ENCODE results near the gene MRPS34. TPM values are rescaled to one million over a fixed set of nuclear protein-coding genes. Genes with fewer than 3 reads are reported as not detected.

Gene MRPS34
- total and polyA plus RNA-seq, 10 of the 15 experiments (the other 5 are each of a cell fraction or from before 2014, with no cell fraction given), result 3.6 to 285 (median 147) TPM

DNA sequence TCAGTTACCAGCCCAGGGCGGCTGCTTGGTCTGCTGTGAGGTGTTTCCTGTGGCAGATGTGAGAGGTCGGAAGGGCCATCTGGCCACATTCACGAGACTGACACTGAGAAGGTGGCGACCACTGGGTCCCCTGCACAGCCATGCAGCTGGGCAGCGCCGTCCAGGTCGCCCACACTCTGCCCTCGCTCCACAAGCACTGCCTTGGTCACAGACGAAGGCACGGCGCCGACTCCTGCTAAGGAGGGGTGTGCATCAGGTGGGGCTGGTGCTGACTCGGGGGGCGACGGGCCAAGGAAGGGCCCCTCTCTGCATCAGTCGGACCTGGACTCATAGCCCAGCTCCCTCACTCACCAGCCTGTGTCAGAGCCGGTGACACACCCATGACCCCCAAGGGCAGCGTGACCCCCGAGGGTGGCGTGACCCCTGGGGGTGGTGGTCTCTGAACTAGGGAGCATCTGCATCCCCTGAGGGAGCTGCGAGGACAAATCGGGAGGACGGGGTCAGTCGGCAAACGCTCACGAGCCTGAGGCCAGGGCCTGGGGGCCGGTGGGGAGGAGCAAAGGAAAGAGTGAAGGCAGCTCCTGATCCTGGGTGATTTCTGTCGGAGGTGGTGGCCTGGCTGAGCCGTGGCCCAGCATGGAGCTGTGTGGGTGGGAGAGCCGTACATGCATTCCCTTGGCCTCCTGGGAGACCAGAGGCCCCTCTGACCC lies 32.0 kb downstream of the MRPS34 start:
- in situ Hi-C loops (cut with MboI), result no loop called here
- SMC1A ChIA-PET (ENCODE audit: uncharacterized antibody, unreplicated experiment), result no interaction called here
- TF ChIP-seq NFIC (IDR thresholded peaks at IDR 0.05; ENCODE audit: low read depth, low read length), result no peak
- no peak for TF ChIP-seq TARDBP (IDR thresholded peaks at IDR 0.05; ENCODE audit: borderline replicate concordance)
- TF ChIP-seq NKRF (conservative IDR thresholded peaks at IDR 0.05), result no peak
- no peak for TF ChIP-seq SIN3A (IDR thresholded peaks at IDR 0.05; ENCODE audit: low read depth, low read length)
- TF ChIP-seq ZNF207 (IDR thresholded peaks at IDR 0.05; ENCODE audit: borderline replicate concordance), result no peak
- TF ChIP-seq IKZF2 (IDR thresholded peaks at IDR 0.05), result no peak
- no peak for TF ChIP-seq MEF2A (IDR thresholded peaks at IDR 0.05; ENCODE audit: insufficient read depth, low read depth, low read length)
- TF ChIP-seq NFYA (IDR thresholded peaks at IDR 0.05; ENCODE audit: borderline replicate concordance, low read depth, low read length), result no peak
- no peak for TF ChIP-seq PBX3 (IDR thresholded peaks at IDR 0.05; ENCODE audit: insufficient replicate concordance, low read depth, low read length)
- TF ChIP-seq NR2C1 (IDR thresholded peaks at IDR 0.05), result no peak
- no peak for TF ChIP-seq CBFB (IDR thresholded peaks at IDR 0.05; ENCODE audit: low read depth)
- TF ChIP-seq HSF1 (IDR thresholded peaks at IDR 0.05; ENCODE audit: low read depth, low read length), result no peak
- TF ChIP-seq, protein P1, sequence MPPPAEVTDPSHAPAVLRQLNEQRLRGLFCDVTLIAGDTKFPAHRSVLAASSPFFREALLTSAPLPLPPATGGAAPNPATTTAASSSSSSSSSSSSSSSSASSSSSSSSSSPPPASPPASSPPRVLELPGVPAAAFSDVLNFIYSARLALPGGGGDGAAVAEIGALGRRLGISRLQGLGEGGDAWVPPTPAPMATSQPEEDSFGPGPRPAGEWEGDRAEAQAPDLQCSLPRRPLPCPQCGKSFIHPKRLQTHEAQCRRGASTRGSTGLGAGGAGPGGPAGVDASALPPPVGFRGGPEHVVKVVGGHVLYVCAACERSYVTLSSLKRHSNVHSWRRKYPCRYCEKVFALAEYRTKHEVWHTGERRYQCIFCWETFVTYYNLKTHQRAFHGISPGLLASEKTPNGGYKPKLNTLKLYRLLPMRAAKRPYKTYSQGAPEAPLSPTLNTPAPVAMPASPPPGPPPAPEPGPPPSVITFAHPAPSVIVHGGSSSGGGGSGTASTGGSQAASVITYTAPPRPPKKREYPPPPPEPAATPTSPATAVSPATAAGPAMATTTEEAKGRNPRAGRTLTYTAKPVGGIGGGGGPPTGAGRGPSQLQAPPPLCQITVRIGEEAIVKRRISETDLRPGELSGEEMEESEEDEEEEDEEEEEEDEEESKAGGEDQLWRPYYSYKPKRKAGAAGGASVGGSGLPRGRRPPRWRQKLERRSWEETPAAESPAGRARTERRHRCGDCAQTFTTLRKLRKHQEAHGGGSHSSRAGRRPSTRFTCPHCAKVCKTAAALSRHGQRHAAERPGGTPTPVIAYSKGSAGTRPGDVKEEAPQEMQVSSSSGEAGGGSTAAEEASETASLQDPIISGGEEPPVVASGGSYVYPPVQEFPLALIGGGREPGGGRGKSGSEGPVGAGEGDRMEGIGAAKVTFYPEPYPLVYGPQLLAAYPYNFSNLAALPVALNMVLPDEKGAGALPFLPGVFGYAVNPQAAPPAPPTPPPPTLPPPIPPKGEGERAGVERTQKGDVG (CRISPR knock-in tag; IDR thresholded peaks at IDR 0.05), result no peak
- no peak for TF ChIP-seq GABPA (IDR thresholded peaks at IDR 0.05; ENCODE audit: low read depth)
- peaks cover 1 to 10% of the 10 kb centered on the region in 2 experiments; a peak in 3 of 4 replicates for H3K36me3 ChIP-seq (ENCODE audit: control insufficient read depth in 2 of 2, insufficient read depth in 2 of 2, low read length in 1 of 2)
- no peak overlapping the region for H3K27ac ChIP-seq (ENCODE audit: control insufficient read depth, insufficient read depth)
- H3K4me3 ChIP-seq, result no peak overlapping the region
- DNase-seq (ENCODE audit: low read depth, low spot score), result no peak
- no peaks in the 10 kb centered on the region for H3K27me3 ChIP-seq (replicated peaks in 1 of 2; ENCODE audit: control insufficient read depth in 2 of 2, insufficient read depth in 2 of 2, low read length in 1 of 2)
- RAD21 ChIA-PET (ENCODE audit: unreplicated experiment), result no interaction called here
- H3K9me3 ChIP-seq (replicated peaks; ENCODE audit: control insufficient read depth, insufficient read depth, low read length), result peaks cover 2% of the 10 kb centered on the region; the same call in 1 of the 3 replicates
- POLR2A ChIA-PET, result no interaction called here
- no peak overlapping the region for H3K9ac ChIP-seq (ENCODE audit: control insufficient read depth, insufficient read depth, low read length)
- no peaks in the 10 kb centered on the region for H3K4me1 ChIP-seq (ENCODE audit: control insufficient read depth, insufficient read depth, low read length)
- no peaks in the 10 kb centered on the region for H3K79me2 ChIP-seq (ENCODE audit: control insufficient read depth, insufficient read depth, low read length)
- CTCF ChIA-PET, result interaction anchor here (1.2 kb wide), 1 partner anchor 15 kb away, joined by 3 read pairs; no protein-coding TSS in a partner anchor
- 98% methylated on average over 30 of the region's 30 CpGs for WGBS (ENCODE audit: insufficient coverage, insufficient replicate concordance, low lambda C conversion rate, missing lambda C conversion rate)
- no peak for ATAC-seq
- intact Hi-C loops (cut with micrococcal nuclease; ENCODE audit: unreplicated experiment), result no loop called here
- H3K4me2 ChIP-seq (ENCODE audit: control insufficient read depth, insufficient read depth), result no peak overlapping the region
- H2AFZ ChIP-seq (ENCODE audit: control insufficient read depth, low read depth, low read length), result no peak overlapping the region
- no peaks in the 10 kb centered on the region for H4K20me1 ChIP-seq (ENCODE audit: control insufficient read depth, insufficient read depth)
- FAIRE-seq, result no peak
- BruUV-seq (replicated peaks), result no TSS peak

Data from GM12878 (cell line).